ENCODE results near the gene AKR1C4.
"Not testable (repeated sequence)": the region's sequence is repeated elsewhere in the genome, so short reads cannot be mapped to it uniquely, and the experiment has no call there.

DNA sequence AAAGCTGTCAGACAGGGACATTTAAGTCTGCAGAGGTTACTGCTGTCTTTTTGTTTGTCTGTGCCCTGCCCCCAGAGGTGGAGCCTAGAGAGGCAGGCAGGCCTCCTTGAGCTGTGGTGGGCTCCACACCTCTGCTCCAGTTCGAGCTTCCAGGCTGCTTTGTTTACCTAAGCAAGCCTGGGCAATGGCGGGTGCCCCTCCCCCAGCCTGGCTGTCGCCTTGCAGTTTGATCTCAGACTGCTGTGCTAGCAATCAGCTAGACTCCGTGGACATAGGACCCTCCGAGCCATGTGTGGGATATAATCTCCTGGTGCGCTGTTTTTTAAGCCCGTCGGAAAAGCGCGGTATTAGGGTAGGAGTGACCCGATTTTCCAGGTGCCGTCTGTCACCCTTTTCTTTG is 16.1 kb upstream of the AKR1C4 start:
- not testable (repeated sequence) for TF ChIP-seq CTCF (IDR thresholded peaks at IDR 0.05; ENCODE audit: low read depth, low read length, missing input control); GABPA (IDR thresholded peaks at IDR 0.05 in 1 of 2, conservative IDR thresholded peaks at IDR 0.05 in 1 of 2); TAF1 (conservative IDR thresholded peaks at IDR 0.05); MAX (IDR thresholded peaks at IDR 0.05); SP1 (IDR thresholded peaks at IDR 0.05); RAD21 (IDR thresholded peaks at IDR 0.05); REST (IDR thresholded peaks at IDR 0.05); EGR1 (IDR thresholded peaks at IDR 0.05; ENCODE audit: low read depth in 2 of 2); ATF3 (IDR thresholded peaks at IDR 0.05); FOXA1 (IDR thresholded peaks at IDR 0.05); JUND (IDR thresholded peaks at IDR 0.05); HNF4A (conservative IDR thresholded peaks at IDR 0.05); YY1 (IDR thresholded peaks at IDR 0.05)
- TF ChIP-seq, protein P1, sequence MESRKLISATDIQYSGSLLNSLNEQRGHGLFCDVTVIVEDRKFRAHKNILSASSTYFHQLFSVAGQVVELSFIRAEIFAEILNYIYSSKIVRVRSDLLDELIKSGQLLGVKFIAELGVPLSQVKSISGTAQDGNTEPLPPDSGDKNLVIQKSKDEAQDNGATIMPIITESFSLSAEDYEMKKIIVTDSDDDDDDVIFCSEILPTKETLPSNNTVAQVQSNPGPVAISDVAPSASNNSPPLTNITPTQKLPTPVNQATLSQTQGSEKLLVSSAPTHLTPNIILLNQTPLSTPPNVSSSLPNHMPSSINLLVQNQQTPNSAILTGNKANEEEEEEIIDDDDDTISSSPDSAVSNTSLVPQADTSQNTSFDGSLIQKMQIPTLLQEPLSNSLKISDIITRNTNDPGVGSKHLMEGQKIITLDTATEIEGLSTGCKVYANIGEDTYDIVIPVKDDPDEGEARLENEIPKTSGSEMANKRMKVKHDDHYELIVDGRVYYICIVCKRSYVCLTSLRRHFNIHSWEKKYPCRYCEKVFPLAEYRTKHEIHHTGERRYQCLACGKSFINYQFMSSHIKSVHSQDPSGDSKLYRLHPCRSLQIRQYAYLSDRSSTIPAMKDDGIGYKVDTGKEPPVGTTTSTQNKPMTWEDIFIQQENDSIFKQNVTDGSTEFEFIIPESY (IDR thresholded peaks at IDR 0.05): not testable (repeated sequence)
